Kidney (tissue), 14 donors: ENCODE data around the gene BIRC6. TPM values are rescaled to one million over a fixed set of nuclear protein-coding genes. Genes with fewer than 3 reads are reported as not detected.

ENCODE experiments used
- DNase-seq, 5 donors: peaks; one replicate each; pipeline ENCODE4 v3.0.0-alpha.2; 2013 to 2020
- FAIRE-seq: peaks from 2 replicates; lab custom pipeline; 2012; peaks lifted over from hg19 to GRCh38; lab: Jason Lieb, UNC
- H3K27ac ChIP-seq, 2 donors: one replicate each; pipeline ENCODE4 v1.7.0; 2013; ENCODE audit warnings: low read depth in 2 of 2, low read length in 2 of 2, inconsistent platforms in 1 of 2
- H3K27me3 ChIP-seq: one replicate; pipeline ENCODE4 v1.7.1; 2013; ENCODE audit warnings: low read length, inconsistent platforms; ENCODE audit not compliant: control insufficient read depth, insufficient read depth
- H3K36me3 ChIP-seq, 3 donors: one replicate each; pipeline versions ENCODE4 v1.7.0 to v1.7.1; 2013; ENCODE audit warnings: low read length in 3 of 3, control low read depth in 1 of 3, inconsistent platforms in 1 of 3; ENCODE audit not compliant: insufficient read depth in 3 of 3, control insufficient read depth in 2 of 3
- H3K4me1 ChIP-seq, 3 donors: one replicate each; pipeline versions ENCODE4 v1.7.0 to v1.7.1; 2013; ENCODE audit warnings: low read length in 3 of 3, inconsistent platforms in 1 of 3, low read depth in 1 of 3; ENCODE audit not compliant: control insufficient read depth in 2 of 3, insufficient read depth in 2 of 3
- H3K4me3 ChIP-seq, 3 donors: one replicate each; pipeline versions ENCODE4 v1.7.0 to v1.8.1; 2013; ENCODE audit warnings: low read length in 3 of 3, control low read depth in 1 of 3, inconsistent platforms in 1 of 3
- H3K9ac ChIP-seq, 3 donors: one replicate each; pipeline versions ENCODE4 v1.7.0 to v1.7.1; 2013; ENCODE audit warnings: low read length in 3 of 3, control low read depth in 1 of 3, inconsistent platforms in 1 of 3
- H3K9me3 ChIP-seq, 3 donors: one replicate each; pipeline versions ENCODE4 v1.7.0 to v1.7.1; 2013; ENCODE audit warnings: low read length in 3 of 3, control low read depth in 1 of 3, inconsistent platforms in 1 of 3; ENCODE audit not compliant: control insufficient read depth in 2 of 3, insufficient read depth in 1 of 3
- CTCF ChIP-seq: IDR thresholded peaks from 3 replicates; pipeline ENCODE4 v1.5.1; 2012; ENCODE audit warnings: mild to moderate bottlenecking, moderate library complexity, borderline replicate concordance; ENCODE audit not compliant: insufficient read depth; ENCODE audit errors: extremely low read depth
- intact Hi-C: fragments of 100-400 bp; cut with DNase I; formaldehyde crosslinking; loops from one replicate; pipeline ENCODE4 v1.11.1; 2022
- polyA plus RNA-seq: library from polyadenylated mRNA; stranded (reverse); fragments of 350-450 nt; fragmentation: Illumina TruSeq; extraction: RNeasy Lipid Tissue Mini Kit (QIAGEN cat#74804); gene quantifications from one replicate; pipeline ENCODE4 v1.2.3, GENCODE V29; 2014; ENCODE audit warnings: low read depth, low replicate concordance; ENCODE audit not compliant: insufficient read depth
- total RNA-seq: library from RNA; stranded (reverse); fragmentation: NEBNext Ultra II Directional; extraction: Animal tissue kit (Norgen Biotek cat#: 25700); gene quantifications from one replicate; pipeline ENCODE4 v1.2.1, GENCODE V29; 2021
- donor health status: control.
- donor health status: control.
- donor health status: control.
- donor health status: control.
- donor health status: control.
- donor health status: DM: yes; HTN: yes; CAD: no.
- donor health status: Normal renal cell carcinoma (clear cell type).

The BIRC6 gene
- total and polyA plus RNA-seq, 2 donors from 2014 or later: 12.8 to 113 TPM

- no peaks in the 10 kb centered on the region for H3K27me3 ChIP-seq
- no peak for TF ChIP-seq CTCF
- no peak for FAIRE-seq
- intact Hi-C loops: no loop called here
- peaks cover 0 to 18% (median 0%) of the 10 kb centered on the region in 3 donors for H3K4me1 ChIP-seq
- no peak overlapping the region for H3K4me3 ChIP-seq
- no peak overlapping the region for H3K27ac ChIP-seq
- DNase-seq: no peak
- no peaks in the 10 kb centered on the region for H3K9me3 ChIP-seq
- H3K36me3 ChIP-seq: peaks cover 0 to 6% (median 4%) of the 10 kb centered on the region in 3 donors
- H3K9ac ChIP-seq: no peak overlapping the region
Observed at GRCh38 chr2:32416519-32416918, 59.7 kb downstream of the BIRC6 start.

- FAIRE-seq (no peak), DNase-seq (no peak)
- Histone ChIP-seq H3K4me1 (peaks cover 0 to 18% (median 0%) of the 10 kb centered on the region in 3 donors), H3K27me3 (no peaks in the 10 kb centered on the region), H3K36me3 (peaks cover 0 to 6% (median 4%) of the 10 kb centered on the region in 3 donors), H3K4me3 (no peak overlapping the region), H3K9me3 (no peaks in the 10 kb centered on the region), H3K9ac (no peak overlapping the region), H3K27ac (no peak overlapping the region)
- intact Hi-C loops: no loop called here
- no peak for TF ChIP-seq CTCF
Observed at GRCh38 chr2:32417659-32418058, 60.8 kb downstream of the BIRC6 start.

- no peak overlapping the region for H3K27ac ChIP-seq
- no peak for DNase-seq
- intact Hi-C loops: no loop called here
- no peaks in the 10 kb centered on the region for H3K9me3 ChIP-seq
- no peak overlapping the region for H3K9ac ChIP-seq
- no peak overlapping the region for H3K4me3 ChIP-seq
- H3K36me3 ChIP-seq: peaks cover 0 to 6% (median 4%) of the 10 kb centered on the region in 3 donors
- no peak for FAIRE-seq
- TF ChIP-seq CTCF: no peak
- H3K4me1 ChIP-seq: peaks cover 0 to 18% (median 0%) of the 10 kb centered on the region in 3 donors
- no peaks in the 10 kb centered on the region for H3K27me3 ChIP-seq
Observed at GRCh38 chr2:32418778-32419177, 62.0 kb downstream of the BIRC6 start.

GRCh38 chr2:32422133-32422532, 65.3 kb downstream of the BIRC6 start:
- Histone ChIP-seq H3K4me1 (peaks cover 0 to 6% (median 3%) of the 10 kb centered on the region in 3 donors), H3K9me3 (no peaks in the 10 kb centered on the region), H3K4me3 (no peak overlapping the region), H3K36me3 (no peaks in the 10 kb centered on the region), H3K27ac (no peak overlapping the region), H3K9ac (no peak overlapping the region), H3K27me3 (no peaks in the 10 kb centered on the region)
- intact Hi-C loops: no loop called here
- FAIRE-seq (no peak), DNase-seq (no peak)
- TF ChIP-seq CTCF: no peak
